GM18873 (cell line): Measurements from ENCODE around the gene GATB.

Source experiments
- ATAC-seq: cut with Tn5 transposase; IDR thresholded peaks from one replicate; pipeline ENCODE4 v1.9.1; 2021; ENCODE audit warnings: mild to moderate bottlenecking, moderate library complexity, moderate number of reproducible peaks; ENCODE audit not compliant: unreplicated experiment, low FRiP score

GATB gene

GRCh38 chr4:151760712-151761661 lies at the start of gene GATB:
Gene GATB (minus strand): TSS chr4:151761007. CDS start chr4:151760982, 25 bp downstream.
- peak; percentile 99 for ATAC-seq

GRCh38 chr4:151810476-151810875 lies 49.7 kb upstream of the GATB start:
- ATAC-seq: no peak

- no peak for ATAC-seq
Measured at GRCh38 chr4:151809716-151810115, 48.9 kb upstream of the GATB start.

GRCh38 chr4:151808542-151808941 lies 47.7 kb upstream of the GATB start:
- ATAC-seq: no peak

- no peak for ATAC-seq
Measured at GRCh38 chr4:151808120-151808529, 47.3 kb upstream of the GATB start.

- ATAC-seq: no peak
Measured at GRCh38 chr4:151807220-151807619, 46.4 kb upstream of the GATB start.

GRCh38 chr4:151806511-151806927 lies 45.7 kb upstream of the GATB start:
- ATAC-seq: no peak

- ATAC-seq: no peak
Measured at GRCh38 chr4:151804821-151805220, 44.0 kb upstream of the GATB start.

- no peak for ATAC-seq
Measured at GRCh38 chr4:151804086-151804630, 43.4 kb upstream of the GATB start.

- ATAC-seq: no peak
Measured at GRCh38 chr4:151803246-151803645, 42.4 kb upstream of the GATB start.

GRCh38 chr4:151801547-151802516 lies 41.0 kb upstream of the GATB start:
- no peak for ATAC-seq

GRCh38 chr4:151799417-151800012 lies 38.7 kb upstream of the GATB start:
- ATAC-seq: no peak

GRCh38 chr4:151798678-151799416 lies 38.0 kb upstream of the GATB start:
- ATAC-seq: peak; percentile 83

- ATAC-seq: no peak
Measured at GRCh38 chr4:151797853-151798252, 37.0 kb upstream of the GATB start.

GRCh38 chr4:151797131-151797530 lies 36.3 kb upstream of the GATB start:
- ATAC-seq: no peak

GRCh38 chr4:151796106-151796505 lies 35.3 kb upstream of the GATB start:
- no peak for ATAC-seq

- no peak for ATAC-seq
Measured at GRCh38 chr4:151792995-151793394, 32.2 kb upstream of the GATB start.

GRCh38 chr4:151792530-151792929 lies 31.7 kb upstream of the GATB start:
- ATAC-seq: no peak

- no peak for ATAC-seq
Measured at GRCh38 chr4:151788021-151788420, 27.2 kb upstream of the GATB start.

GRCh38 chr4:151786158-151786495 lies 25.3 kb upstream of the GATB start:
- ATAC-seq: no peak
